Adrenal gland (tissue), 12 donors: Measurements from ENCODE around the gene IMP4. TPM values are rescaled to one million over a fixed set of nuclear protein-coding genes. Genes with fewer than 3 reads are reported as not detected.

ENCODE experiments used
- DNase-seq, 7 donors: peaks; one replicate each; pipeline ENCODE4 v3.0.0-alpha.2; 2019 to 2020
- H3K27ac ChIP-seq, 5 donors: fragments of 200-600 bp; sonication (generic) in 4 of 5; 1 replicate in 3 of 5; 2 replicates in 2 of 5; pipeline versions ENCODE4 v1.5.1 to v1.8.0; 2016 to 2020; ENCODE audit warnings: mild to moderate bottlenecking in 1 of 5
- H3K27me3 ChIP-seq: fragments of 200-600 bp; 2 replicates; pipeline ENCODE4 v1.8.0; 2021
- H3K36me3 ChIP-seq, 2 donors: fragments of 200-600 bp; replicated peaks in 1 of 2; 1 replicate in 1 of 2; 2 replicates in 1 of 2; pipeline versions ENCODE4 v1.5.1 to v1.8.0; 2018 to 2022
- H3K4me1 ChIP-seq, 2 donors: fragments of 200-600 bp; replicated peaks in 1 of 2; 1 replicate in 1 of 2; 2 replicates in 1 of 2; pipeline versions ENCODE4 v1.5.1 to v1.8.0; 2018 to 2021
- H3K4me3 ChIP-seq, 4 donors: fragments of 200-600 bp; sonication (generic) in 3 of 4; one replicate each; pipeline ENCODE4 v1.5.1; 2016 to 2018
- H3K9me3 ChIP-seq, 3 donors: fragments of 200-600 bp; sonication (generic) in 1 of 3; replicated peaks in 1 of 3; 1 replicate in 2 of 3; 2 replicates in 1 of 3; pipeline versions ENCODE4 v1.5.1 to v1.8.0; 2016 to 2021
- CTCF ChIP-seq, 6 experiments: fragments of 450-650 bp in 4 of 6; fragments of 200-600 bp in 2 of 6; sonication (generic) in 1 of 6; IDR thresholded peaks; 1 replicate in 5 of 6; 2 replicates in 1 of 6; pipeline versions ENCODE4 v1.5.1 to v1.8.0; 2016 to 2021; ENCODE audit warnings: antibody characterized with exemption in 6 of 6, mild to moderate bottlenecking in 2 of 6, moderate library complexity in 1 of 6
- POLR2A ChIP-seq, 2 donors: fragments of 450-650 bp; IDR thresholded peaks; one replicate each; pipeline ENCODE4 v1.6.1; 2017; ENCODE audit warnings: antibody characterized with exemption in 2 of 2, mild to moderate bottlenecking in 2 of 2, moderate library complexity in 1 of 2
- WGBS, 4 donors: extraction: QIAGEN DNeasy Blood & Tissue Kit in 2 of 4; methylation state at CpG; one replicate each; pipeline versions ENCODE4 v1.1.5 to v1.1.7; 2013 to 2017; 5-methylcytosine and 5-hydroxymethylcytosine counted together
- intact Hi-C, 2 donors: fragments of 100-400 bp; cut with DNase I; formaldehyde crosslinking; loops; one replicate each; pipeline versions ENCODE4 v1.14.1 to v1.15.0; 2022 to 2023
- polyA plus RNA-seq, 3 donors: library from polyadenylated mRNA; stranded (reverse); fragments of 200-250 nt in 2 of 3; fragments of 350-450 nt in 1 of 3; fragmentation: Illumina TruSeq in 1 of 3; extraction: RNeasy Lipid Tissue Mini Kit (QIAGEN cat#74804) in 1 of 3; gene quantifications; one replicate each; pipeline ENCODE4 v1.2.3, GENCODE V29; 2013 to 2014
- total RNA-seq, 9 donors: library from RNA; depleted of rRNA in 4 of 9; stranded (reverse); fragments of >200 nt in 4 of 9; fragments of 120-200 nt in 1 of 9; fragmentation: NEBNext Ultra II Directional in 1 of 9; extraction: Animal tissue kit (Norgen Biotek cat#: 25700) in 1 of 9; gene quantifications; one replicate each; pipeline versions ENCODE4 v1.1.0 to v1.2.4, GENCODE V29; 2013 to 2023
- donor health status: healthy with polysubstance abuse.
- donor health status: Bipolar disorder and iron deficiency.
- donor health status: DM: yes; HTN: yes; CAD: no.
- donor health status: DM: no; HTN: no; CAD: no.
- donor health status: DM: no; HTN: no; CAD: no.
- donor health status: DM: yes; HTN: yes; CAD: no.

Gene IMP4
- total and polyA plus RNA-seq, 12 donors: 55.8 to 141 (median 85.9) TPM

- Histone ChIP-seq H3K36me3 (no peaks in the 10 kb centered on the region), H3K4me1 (peaks cover 0 to 10% of the 10 kb centered on the region in 2 donors), H3K4me3 (no peak overlapping the region), H3K27me3 (no peaks in the 10 kb centered on the region), H3K27ac (no peak overlapping the region), H3K9me3 (no peaks in the 10 kb centered on the region)
- intact Hi-C loops: no loop called here
- no peak for TF ChIP-seq POLR2A (IDR thresholded peaks at IDR 0.05)
- no peak for DNase-seq
- 91 to 95% (median 93%) methylated on average over 5 of the region's 5 CpGs for WGBS, 4 donors
These were observed 26.1 kb downstream of the IMP4 start for GRCh38 chr2:130368786-130369185.

GRCh38 chr2:130369311-130369964 is 26.7 kb downstream of the IMP4 start:
- DNase-seq: no peak
- TF ChIP-seq POLR2A (IDR thresholded peaks at IDR 0.05): no peak
- no peak for TF ChIP-seq CTCF (IDR thresholded peaks at IDR 0.05)
- Histone ChIP-seq H3K4me3 (no peak overlapping the region), H3K9me3 (no peaks in the 10 kb centered on the region), H3K27me3 (no peaks in the 10 kb centered on the region), H3K27ac (no peak overlapping the region), H3K36me3 (no peaks in the 10 kb centered on the region), H3K4me1 (peaks cover 0 to 13% of the 10 kb centered on the region in 2 donors)
- intact Hi-C loops: no loop called here

- no peak for TF ChIP-seq POLR2A (IDR thresholded peaks at IDR 0.05)
- no peak for TF ChIP-seq CTCF (IDR thresholded peaks at IDR 0.05)
- H3K4me1 ChIP-seq: peaks cover 0 to 18% of the 10 kb centered on the region in 2 donors
- DNase-seq: no peak
- H3K4me3 ChIP-seq: no peak overlapping the region
- no peaks in the 10 kb centered on the region for H3K27me3 ChIP-seq
- 89 to 96% (median 94%) methylated on average over 5 of the region's 5 CpGs for WGBS, 4 donors
- no peaks in the 10 kb centered on the region for H3K9me3 ChIP-seq
- no peak overlapping the region for H3K27ac ChIP-seq
- intact Hi-C loops: no loop called here
- H3K36me3 ChIP-seq: no peaks in the 10 kb centered on the region
These were observed 27.3 kb downstream of the IMP4 start for GRCh38 chr2:130369965-130370341.

- no peak overlapping the region for H3K27ac ChIP-seq
- no peaks in the 10 kb centered on the region for H3K36me3 ChIP-seq
- no peak for TF ChIP-seq CTCF (IDR thresholded peaks at IDR 0.05)
- no peak for TF ChIP-seq POLR2A (IDR thresholded peaks at IDR 0.05)
- no peaks in the 10 kb centered on the region for H3K27me3 ChIP-seq
- WGBS, 4 donors: 93 to 94% (median 93%) methylated on average over 5 to 9 of the region's 9 CpGs; no CpG with 5 or more reads in 1 of the 4 donors
- no peak overlapping the region for H3K4me3 ChIP-seq
- DNase-seq: no peak
- H3K9me3 ChIP-seq: no peaks in the 10 kb centered on the region
- H3K4me1 ChIP-seq: peaks cover 0 to 19% of the 10 kb centered on the region in 2 donors
- intact Hi-C loops: no loop called here
These were observed 27.8 kb downstream of the IMP4 start for GRCh38 chr2:130370490-130370889.

- no peak for TF ChIP-seq POLR2A (IDR thresholded peaks at IDR 0.05)
- no peak for TF ChIP-seq CTCF (IDR thresholded peaks at IDR 0.05)
- intact Hi-C loops: no loop called here
These were observed 29.0 kb downstream of the IMP4 start for GRCh38 chr2:130371723-130372054.

More at GRCh38 chr2:130371723-130372054, 29.0 kb downstream of the IMP4 start:
- 40 to 53% (median 47%) methylated on average over 18 of the region's 18 CpGs for WGBS, 4 donors
- H3K27me3 ChIP-seq: no peaks in the 10 kb centered on the region
- H3K4me1 ChIP-seq: peaks cover 0 to 19% of the 10 kb centered on the region in 2 donors
- DNase-seq: peak in 2 of 7 donors; percentile 32 to 42
- H3K27ac ChIP-seq: peak overlapping the region in 4 of 5 donors; percentile 57 to 86 (median 76)
- no peaks in the 10 kb centered on the region for H3K9me3 ChIP-seq
- H3K36me3 ChIP-seq: no peaks in the 10 kb centered on the region
- H3K4me3 ChIP-seq: peak overlapping the region in 2 of 4 donors; percentile 63 to 72
